GM13976 (cell line): ENCODE measurements around the gene PPP1R12B.
"Not testable (repeated sequence)": the region's sequence is repeated elsewhere in the genome, so short reads cannot be mapped to it uniquely, and the experiment has no call there.

Experiments
- DNase-seq: peaks from one replicate; pipeline ENCODE4 v3.0.0; 2012; ENCODE audit warnings: low spot score
- in situ Hi-C: fragments of 300-500 bp; cut with MboI; formaldehyde crosslinking; loops from one replicate; pipeline ENCODE4 v1.12.0; 2022; ENCODE audit warnings: low sequenced_read_pairs, mixed read lengths, inconsistent platforms; ENCODE audit not compliant: unreplicated experiment
- TF ChIP-seq, protein P1 (sequence below): IDR thresholded peaks from 2 replicates; pipeline ENCODE4 v1.5.1; 2012; ENCODE audit warnings: borderline replicate concordance, mild to moderate bottlenecking; ENCODE audit not compliant: insufficient read depth; ENCODE audit errors: extremely low read depth, missing control alignments, control extremely low read depth

The PPP1R12B gene

DNA sequence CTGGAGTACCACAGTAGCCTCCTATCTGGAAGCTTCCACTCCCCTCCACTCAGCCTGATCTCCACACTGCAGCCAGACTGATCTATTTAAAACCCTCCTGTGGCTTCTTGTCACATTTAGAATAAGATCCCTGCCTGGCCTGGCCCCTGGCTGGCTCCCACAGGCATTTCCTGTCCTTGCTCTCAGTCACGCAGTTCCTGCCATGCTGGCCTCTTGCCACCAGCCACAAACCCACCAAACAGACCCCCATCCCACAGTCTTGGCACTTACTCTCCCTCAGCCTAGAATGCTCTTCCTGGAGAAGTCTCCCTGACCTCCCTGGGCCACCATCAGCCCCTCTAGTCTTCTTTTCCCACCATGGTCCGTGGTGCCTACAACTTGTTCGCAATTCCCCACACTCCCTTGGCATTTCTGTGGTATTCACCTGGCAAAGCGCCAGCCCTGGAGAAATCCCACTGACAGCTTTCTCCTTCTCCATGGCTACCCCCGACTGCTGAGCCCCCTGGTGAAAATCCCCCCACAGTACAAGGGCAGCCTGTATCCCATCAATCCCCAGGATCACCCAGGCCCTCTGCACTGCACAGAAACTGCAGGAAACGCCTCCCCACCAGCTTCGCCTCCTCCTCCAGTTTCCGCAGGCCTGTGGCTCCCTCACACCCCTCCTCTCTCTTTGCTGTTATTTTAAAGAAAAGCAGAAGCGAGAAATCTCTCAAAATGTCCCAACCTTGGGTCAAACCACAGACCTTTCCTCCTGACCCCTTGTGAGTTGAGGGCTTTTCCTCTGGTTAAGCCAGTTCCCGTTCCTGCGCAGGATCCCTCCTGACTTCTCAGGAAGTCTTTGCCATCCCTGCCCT, 267.2 kb downstream of the PPP1R12B start:
- peak; percentile 76 for DNase-seq
- in situ Hi-C loops = no loop called here
- TF ChIP-seq, protein P1, sequence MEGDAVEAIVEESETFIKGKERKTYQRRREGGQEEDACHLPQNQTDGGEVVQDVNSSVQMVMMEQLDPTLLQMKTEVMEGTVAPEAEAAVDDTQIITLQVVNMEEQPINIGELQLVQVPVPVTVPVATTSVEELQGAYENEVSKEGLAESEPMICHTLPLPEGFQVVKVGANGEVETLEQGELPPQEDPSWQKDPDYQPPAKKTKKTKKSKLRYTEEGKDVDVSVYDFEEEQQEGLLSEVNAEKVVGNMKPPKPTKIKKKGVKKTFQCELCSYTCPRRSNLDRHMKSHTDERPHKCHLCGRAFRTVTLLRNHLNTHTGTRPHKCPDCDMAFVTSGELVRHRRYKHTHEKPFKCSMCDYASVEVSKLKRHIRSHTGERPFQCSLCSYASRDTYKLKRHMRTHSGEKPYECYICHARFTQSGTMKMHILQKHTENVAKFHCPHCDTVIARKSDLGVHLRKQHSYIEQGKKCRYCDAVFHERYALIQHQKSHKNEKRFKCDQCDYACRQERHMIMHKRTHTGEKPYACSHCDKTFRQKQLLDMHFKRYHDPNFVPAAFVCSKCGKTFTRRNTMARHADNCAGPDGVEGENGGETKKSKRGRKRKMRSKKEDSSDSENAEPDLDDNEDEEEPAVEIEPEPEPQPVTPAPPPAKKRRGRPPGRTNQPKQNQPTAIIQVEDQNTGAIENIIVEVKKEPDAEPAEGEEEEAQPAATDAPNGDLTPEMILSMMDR = no peak

DNA sequence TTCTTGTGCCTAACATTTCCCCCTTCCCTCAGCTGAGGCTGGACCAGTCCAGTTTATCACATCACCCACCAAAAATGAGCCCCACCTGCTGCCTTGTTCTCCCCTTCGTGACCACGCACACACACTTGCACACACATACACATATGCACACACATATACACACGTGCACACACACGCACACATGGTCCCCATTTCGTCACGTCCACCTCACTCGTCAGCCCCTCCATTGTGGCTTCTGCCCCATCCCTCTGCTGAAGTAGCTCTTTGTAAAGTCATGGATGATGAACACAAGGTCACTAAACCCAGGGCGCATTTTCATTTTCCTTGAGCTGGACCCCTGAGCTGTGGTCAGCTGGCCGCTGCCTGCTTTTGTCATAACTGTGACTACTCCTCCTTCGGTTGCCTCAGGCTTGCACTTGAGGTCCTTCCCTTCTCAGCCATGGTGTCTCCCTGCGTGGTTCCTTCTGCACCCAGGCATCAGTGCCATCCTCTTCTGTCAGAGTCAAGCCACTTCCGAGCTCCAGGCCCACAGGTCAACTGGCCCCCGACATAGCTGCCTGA, 267.9 kb downstream of the PPP1R12B start:
- TF ChIP-seq, protein P1 = no peak
- no peak for DNase-seq
- in situ Hi-C loops = no loop called here

DNA sequence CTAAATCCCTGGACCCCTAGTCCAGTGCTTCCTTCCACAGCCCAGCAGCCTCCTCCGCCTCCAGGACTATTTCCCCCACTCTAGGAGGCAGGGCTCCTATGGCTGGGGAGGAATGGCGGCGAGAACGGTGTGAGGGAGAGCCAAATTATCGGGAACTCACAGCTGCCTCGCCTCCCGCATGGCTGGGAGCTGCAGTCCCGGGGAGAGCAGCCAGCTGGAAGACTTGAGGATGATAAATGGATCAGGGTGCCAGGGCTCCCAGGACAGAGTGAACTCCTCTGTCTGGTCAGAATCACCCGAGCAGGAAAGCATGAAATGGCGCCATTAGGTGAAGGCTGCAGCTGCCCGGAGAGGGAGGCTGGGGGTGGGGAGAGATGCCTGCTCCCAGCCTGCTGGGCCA, 270.5 kb downstream of the PPP1R12B start:
- in situ Hi-C loops, DNase-seq: not testable (repeated sequence)

DNA sequence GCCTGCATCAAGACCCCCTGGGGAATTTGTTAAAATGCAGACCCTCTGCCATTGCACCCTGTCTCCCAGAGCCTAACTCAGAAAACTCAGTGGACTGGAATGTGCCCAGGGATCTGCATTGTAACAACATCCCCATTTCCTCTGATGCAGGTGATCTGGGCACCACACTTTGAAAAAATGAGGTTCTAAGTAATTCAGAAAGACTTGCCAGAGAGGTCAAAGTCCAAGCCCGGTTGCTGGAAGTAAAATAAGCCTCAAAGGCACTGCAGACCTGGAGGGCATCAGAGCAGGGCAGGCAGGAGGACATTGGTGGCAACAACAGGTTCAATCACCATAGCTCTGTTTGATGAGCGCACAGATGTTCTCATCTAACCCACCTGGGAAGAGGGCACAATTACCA, 271.0 kb downstream of the PPP1R12B start:
- no peak for DNase-seq
- in situ Hi-C loops = no loop called here
- TF ChIP-seq, protein P1 = no peak

DNA sequence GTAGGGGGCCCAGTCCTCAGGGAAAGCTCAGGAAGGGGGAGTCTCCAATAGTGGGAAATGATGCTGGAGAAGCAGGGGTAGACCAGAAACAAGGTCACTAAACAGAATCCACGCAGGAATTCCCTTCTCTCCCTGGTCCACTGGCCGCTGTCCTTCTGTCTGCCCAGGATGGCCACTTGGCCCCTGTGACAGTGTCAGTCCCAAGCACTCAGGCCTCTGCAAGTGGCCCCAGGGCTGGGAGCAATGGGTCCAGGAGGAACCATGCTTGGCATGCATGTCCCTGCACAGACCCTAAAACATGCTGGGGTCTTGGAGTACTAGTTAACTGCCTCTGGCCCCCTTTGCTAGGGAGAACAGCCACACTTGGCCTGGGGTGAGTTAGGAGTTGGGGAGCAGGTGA, 271.5 kb downstream of the PPP1R12B start:
- DNase-seq, in situ Hi-C loops: not testable (repeated sequence)

DNA sequence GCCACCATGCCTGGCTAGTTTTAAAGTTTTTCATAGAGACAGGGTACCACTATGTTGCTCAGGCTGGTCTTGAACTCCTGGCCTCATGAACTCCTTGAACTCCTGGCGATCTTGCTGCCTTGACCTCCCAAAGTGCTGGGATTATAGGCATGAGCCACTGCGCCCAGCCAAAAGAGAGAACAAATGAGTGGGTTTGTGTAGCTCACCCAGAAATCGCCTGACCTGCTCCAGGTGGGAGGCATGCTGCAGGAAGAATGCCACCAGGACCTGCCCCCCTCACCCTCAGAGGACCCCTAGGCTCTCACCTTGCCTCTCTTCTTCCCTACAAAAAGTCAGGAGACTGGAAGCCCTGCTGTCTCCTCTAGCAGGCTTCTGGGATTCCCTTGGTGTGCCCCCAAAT, 272.9 kb downstream of the PPP1R12B start:
- TF ChIP-seq, protein P1 = no peak
- no peak for DNase-seq
- in situ Hi-C loops = no loop called here

DNA sequence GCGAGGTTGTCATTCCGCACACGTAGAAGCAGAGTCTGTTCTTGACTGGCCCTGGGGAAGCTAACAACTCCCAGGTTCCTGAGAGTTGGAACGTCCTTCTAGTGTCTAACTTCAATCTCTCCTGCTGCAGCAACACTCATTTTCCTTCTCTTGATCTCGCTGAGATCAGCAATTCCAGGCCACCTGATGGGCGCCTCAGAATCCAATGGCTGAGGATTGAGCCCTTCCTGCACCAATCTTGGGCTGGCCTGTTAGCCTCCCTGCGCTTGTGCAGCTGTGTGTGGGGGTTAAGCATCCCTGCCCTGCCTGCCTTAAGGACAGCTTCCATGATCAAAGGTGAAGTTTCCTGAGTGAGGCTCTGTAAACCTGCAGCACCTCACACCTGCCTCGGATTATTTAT, 273.9 kb downstream of the PPP1R12B start:
- in situ Hi-C loops = no loop called here
- TF ChIP-seq, protein P1 = no peak
- no peak for DNase-seq

DNA sequence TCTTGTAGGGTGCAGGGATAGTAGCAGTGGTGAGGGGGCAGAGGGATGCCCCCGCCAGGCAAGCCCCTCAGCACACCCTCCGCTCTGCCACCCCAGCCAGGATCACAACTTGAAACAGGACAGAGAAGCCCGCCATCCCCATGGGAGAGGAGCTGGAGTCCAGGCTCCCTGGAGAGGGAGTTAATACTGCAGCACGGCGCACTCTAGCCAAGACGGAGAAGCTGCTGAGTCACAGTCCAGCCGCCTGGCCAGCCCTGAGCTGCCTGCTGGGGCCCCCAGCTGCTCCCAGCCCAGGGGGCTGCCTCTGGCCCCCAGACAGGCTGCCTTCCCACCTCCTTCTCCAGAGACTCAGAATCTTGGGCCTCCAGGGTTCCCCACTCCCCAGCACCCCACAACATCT, 274.6 kb downstream of the PPP1R12B start:
- TF ChIP-seq, protein P1 = no peak
- in situ Hi-C loops = no loop called here
- DNase-seq = no peak

DNA sequence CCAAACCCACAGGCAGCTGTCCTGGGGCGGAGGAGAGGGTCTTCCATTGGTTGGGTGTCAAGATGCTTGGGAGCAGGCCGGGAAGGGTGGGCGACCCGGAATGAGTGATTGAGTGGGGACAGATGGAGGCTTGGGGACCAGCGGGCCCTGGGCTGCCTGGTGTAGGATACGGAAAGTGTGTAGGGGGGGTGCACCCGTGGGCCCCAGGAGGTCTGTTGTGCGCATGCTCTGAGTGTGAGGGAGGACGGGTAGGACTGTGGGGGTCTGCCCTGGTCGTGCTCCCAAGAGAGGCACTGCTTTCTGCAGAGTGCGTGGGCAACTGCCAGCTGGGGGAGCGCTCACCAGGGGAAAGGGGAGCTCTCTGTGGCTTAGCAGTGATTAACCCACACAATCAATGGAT, 275.0 kb downstream of the PPP1R12B start:
- DNase-seq, in situ Hi-C loops: not testable (repeated sequence)
